Measurements from ENCODE around the gene ALOX5.

ALOX5 gene

DNA sequence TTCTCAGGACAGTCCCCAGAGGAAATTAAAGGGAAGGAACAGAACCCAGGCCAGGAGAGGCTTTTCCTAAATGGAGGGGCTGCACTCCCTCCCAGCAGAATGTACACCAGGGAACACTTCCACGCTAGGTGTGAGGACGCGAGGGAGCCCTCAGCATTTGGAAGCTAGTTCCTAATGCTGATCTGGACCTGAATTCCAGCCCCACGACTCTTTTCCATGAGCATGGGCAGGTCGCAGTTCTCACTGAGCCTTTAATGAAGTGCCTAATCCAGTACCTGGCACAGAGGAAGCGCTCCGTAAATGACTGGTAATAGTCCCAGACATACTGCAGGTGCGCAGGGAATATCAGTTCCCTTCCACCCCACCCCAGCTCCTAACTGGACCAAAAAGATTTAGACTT lies 1.1 kb downstream of the ALOX5 start:
- H3K9me3 ChIP-seq (ENCODE audit: control insufficient read depth, low read length) = no peaks in the 10 kb centered on the region
- H3K4me1 ChIP-seq (ENCODE audit: control insufficient read depth, insufficient read depth, low read length, poor library complexity, severe bottlenecking) = no peaks in the 10 kb centered on the region
- H3K4me3 ChIP-seq (ENCODE audit: extremely low read depth, insufficient read depth, low read length, poor library complexity, severe bottlenecking) = no peak overlapping the region
- no peak overlapping the region for H3K27ac ChIP-seq (ENCODE audit: low read depth, low read length, severe bottlenecking)
- H3K36me3 ChIP-seq (ENCODE audit: control insufficient read depth, insufficient read depth, low read length) = no peaks in the 10 kb centered on the region
- WGBS, 2 experiments (ENCODE audit: insufficient coverage in 2 of 2) = 85 to 89% methylated on average over 7 to 8 of the region's 8 CpGs

DNA sequence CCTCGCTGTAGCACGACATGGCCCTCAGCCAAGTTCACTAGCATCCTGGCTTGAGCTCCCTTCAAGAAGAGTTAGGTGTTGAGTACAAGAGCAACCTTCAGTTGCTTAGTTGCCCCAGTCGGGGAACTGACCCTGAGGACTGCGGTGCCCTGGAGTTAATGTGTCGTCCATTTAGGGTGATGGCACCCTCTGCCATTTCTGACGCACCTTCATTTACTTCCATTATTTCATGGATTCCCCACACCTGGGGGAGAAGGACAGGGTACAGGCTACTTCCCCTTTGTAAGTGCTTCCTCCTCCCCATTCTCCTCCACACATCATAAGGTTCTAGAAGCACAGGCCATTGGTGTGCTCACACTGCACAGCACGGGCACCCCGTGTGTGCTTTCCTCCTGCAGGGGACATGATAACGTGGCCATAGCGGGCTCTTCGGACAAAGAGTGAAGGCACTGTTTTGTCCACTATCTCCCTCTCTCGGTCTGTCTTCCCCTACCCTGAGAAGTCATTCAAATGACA lies 1.8 kb downstream of the ALOX5 start:
- Histone ChIP-seq H3K9me3 (ENCODE audit: control insufficient read depth, low read length) (no peaks in the 10 kb centered on the region), H3K36me3 (ENCODE audit: control insufficient read depth, insufficient read depth, low read length) (no peaks in the 10 kb centered on the region), H3K4me1 (ENCODE audit: control insufficient read depth, insufficient read depth, low read length, poor library complexity, severe bottlenecking) (no peaks in the 10 kb centered on the region), H3K4me3 (ENCODE audit: extremely low read depth, insufficient read depth, low read length, poor library complexity, severe bottlenecking) (no peak overlapping the region), H3K27ac (ENCODE audit: low read depth, low read length, severe bottlenecking) (no peak overlapping the region)
- 88 to 93% methylated on average over 10 to 11 of the region's 12 CpGs for WGBS, 2 experiments (ENCODE audit: insufficient coverage in 2 of 2)

DNA sequence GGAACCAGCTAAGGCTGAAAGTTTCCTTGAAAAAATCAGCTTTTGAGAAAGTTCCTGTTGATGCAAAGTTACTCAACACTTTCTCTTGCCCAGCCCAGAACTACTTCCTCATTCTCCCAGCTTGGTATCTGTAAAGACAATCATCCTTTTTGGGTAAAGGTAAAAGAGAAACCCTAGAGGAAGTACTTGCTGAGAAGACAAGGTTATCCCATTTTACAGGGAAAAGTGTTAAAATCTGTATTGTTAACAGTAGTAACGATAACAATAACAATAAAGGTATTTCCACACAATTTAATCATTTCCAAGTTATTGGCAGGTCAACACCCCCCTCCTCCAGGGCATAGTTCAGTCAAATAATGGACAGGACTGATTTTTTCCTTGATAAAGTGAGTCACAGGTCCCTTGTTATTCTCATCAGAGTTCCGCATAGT lies 2.4 kb downstream of the ALOX5 start:
- Histone ChIP-seq H3K36me3 (ENCODE audit: control insufficient read depth, insufficient read depth, low read length) (no peaks in the 10 kb centered on the region), H3K9me3 (ENCODE audit: control insufficient read depth, low read length) (no peaks in the 10 kb centered on the region), H3K27ac (ENCODE audit: low read depth, low read length, severe bottlenecking) (no peak overlapping the region), H3K4me1 (ENCODE audit: control insufficient read depth, insufficient read depth, low read length, poor library complexity, severe bottlenecking) (no peaks in the 10 kb centered on the region), H3K4me3 (ENCODE audit: extremely low read depth, insufficient read depth, low read length, poor library complexity, severe bottlenecking) (no peak overlapping the region)
- 92 to 100% methylated on average over 1 of the region's 2 CpGs for WGBS, 2 experiments (ENCODE audit: insufficient coverage in 2 of 2)

DNA sequence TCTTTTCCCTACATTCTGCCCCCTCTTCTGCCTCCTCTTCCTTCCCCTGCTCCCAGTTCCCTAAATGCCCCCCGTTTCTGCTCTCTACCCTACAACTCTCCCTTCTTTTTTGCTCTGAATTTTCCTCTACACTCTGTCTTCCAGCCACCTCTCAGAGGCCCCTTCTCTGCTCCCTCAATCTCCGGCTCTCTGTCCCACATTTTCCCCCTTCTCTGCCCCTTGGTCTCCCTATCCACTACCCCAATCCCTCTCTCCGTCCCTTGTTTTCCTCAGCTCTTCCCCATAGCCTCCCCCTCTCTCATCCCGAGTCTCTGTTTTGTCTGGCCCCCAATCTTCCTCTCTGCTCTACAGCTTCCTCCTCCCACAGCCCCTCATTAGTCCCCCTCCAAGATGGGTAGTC lies 3.3 kb downstream of the ALOX5 start:
- no peak overlapping the region for H3K4me3 ChIP-seq (ENCODE audit: extremely low read depth, insufficient read depth, low read length, poor library complexity, severe bottlenecking)
- no peaks in the 10 kb centered on the region for H3K4me1 ChIP-seq (ENCODE audit: control insufficient read depth, insufficient read depth, low read length, poor library complexity, severe bottlenecking)
- no peaks in the 10 kb centered on the region for H3K36me3 ChIP-seq (ENCODE audit: control insufficient read depth, insufficient read depth, low read length)
- H3K27ac ChIP-seq (ENCODE audit: low read depth, low read length, severe bottlenecking) = no peak overlapping the region
- 83 to 93% methylated on average over 2 to 4 of the region's 4 CpGs for WGBS, 2 experiments (ENCODE audit: insufficient coverage in 2 of 2)
- H3K9me3 ChIP-seq (ENCODE audit: control insufficient read depth, low read length) = no peaks in the 10 kb centered on the region

DNA sequence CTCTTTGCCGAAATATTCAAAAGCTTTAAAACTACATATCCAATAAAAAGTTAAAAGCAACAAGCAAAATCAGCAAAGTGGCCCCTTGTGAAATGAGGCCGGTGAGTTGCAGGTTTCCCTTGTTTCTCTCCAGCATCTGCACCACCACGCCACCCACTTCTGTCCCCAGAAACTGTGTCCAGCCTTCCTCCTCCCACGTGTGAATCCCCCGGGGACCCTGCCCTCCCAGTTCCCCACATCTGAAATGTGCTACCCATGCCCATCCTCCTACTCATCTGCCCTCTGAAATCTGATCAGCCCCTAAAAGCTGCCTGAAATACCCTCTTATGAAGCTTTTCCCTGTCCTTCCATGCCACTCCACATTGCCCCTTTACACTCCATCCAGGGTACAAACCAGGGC lies 3.8 kb downstream of the ALOX5 start:
- Histone ChIP-seq H3K27ac (ENCODE audit: low read depth, low read length, severe bottlenecking) (no peak overlapping the region), H3K4me3 (ENCODE audit: extremely low read depth, insufficient read depth, low read length, poor library complexity, severe bottlenecking) (no peak overlapping the region), H3K36me3 (ENCODE audit: control insufficient read depth, insufficient read depth, low read length) (no peaks in the 10 kb centered on the region), H3K9me3 (ENCODE audit: control insufficient read depth, low read length) (no peaks in the 10 kb centered on the region), H3K4me1 (ENCODE audit: control insufficient read depth, insufficient read depth, low read length, poor library complexity, severe bottlenecking) (no peaks in the 10 kb centered on the region)
- WGBS, 2 experiments (ENCODE audit: insufficient coverage in 2 of 2) = 86 to 100% methylated on average over 4 to 5 of the region's 5 CpGs

DNA sequence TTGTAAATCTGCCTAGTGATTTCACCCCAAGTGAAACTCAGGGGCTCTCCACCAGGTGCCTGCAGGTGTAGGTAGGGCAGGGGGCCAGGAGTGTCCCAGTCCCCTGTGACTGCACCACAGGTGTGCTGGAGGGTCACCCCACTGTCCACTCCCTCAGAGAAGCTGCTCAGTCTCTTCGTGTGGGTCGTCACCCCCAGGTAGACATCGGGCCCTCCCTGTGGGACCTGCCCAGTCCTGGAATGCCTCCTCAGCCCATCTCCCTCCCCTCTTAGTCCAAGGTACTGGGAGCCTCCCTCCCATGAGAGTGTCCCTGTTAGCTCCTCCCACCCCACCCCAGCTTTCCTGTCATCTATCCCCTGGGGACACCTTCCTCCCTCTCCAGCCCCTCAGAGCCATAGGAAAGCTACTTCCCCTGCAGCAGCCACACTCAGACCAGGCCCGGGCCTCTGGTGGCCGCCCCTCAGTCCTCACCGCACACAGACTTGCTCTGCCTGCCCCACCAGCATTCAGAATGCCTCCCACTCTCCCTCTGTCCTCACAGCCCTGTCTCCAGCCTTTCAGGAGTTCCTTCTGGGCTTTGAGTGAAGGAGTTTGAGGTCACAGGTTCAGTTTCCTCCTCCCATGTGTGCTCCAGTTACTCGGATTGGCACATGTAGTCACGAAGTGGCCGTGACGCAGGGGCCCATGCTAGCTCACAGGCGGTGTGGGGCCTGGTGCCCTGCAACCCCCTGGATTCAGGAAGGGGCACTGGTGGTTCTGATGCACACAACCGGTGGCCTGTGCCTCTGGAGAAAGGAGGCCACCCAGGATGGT lies 5.1 kb downstream of the ALOX5 start:
- Histone ChIP-seq H3K36me3 (ENCODE audit: control insufficient read depth, insufficient read depth, low read length) (no peaks in the 10 kb centered on the region), H3K9me3 (ENCODE audit: control insufficient read depth, low read length) (no peaks in the 10 kb centered on the region), H3K27ac (ENCODE audit: low read depth, low read length, severe bottlenecking) (no peak overlapping the region), H3K4me1 (ENCODE audit: control insufficient read depth, insufficient read depth, low read length, poor library complexity, severe bottlenecking) (no peaks in the 10 kb centered on the region), H3K4me3 (ENCODE audit: extremely low read depth, insufficient read depth, low read length, poor library complexity, severe bottlenecking) (no peak overlapping the region)
- WGBS, 2 experiments (ENCODE audit: insufficient coverage in 2 of 2) = 88 to 89% methylated on average over 11 to 12 of the region's 12 CpGs

DNA sequence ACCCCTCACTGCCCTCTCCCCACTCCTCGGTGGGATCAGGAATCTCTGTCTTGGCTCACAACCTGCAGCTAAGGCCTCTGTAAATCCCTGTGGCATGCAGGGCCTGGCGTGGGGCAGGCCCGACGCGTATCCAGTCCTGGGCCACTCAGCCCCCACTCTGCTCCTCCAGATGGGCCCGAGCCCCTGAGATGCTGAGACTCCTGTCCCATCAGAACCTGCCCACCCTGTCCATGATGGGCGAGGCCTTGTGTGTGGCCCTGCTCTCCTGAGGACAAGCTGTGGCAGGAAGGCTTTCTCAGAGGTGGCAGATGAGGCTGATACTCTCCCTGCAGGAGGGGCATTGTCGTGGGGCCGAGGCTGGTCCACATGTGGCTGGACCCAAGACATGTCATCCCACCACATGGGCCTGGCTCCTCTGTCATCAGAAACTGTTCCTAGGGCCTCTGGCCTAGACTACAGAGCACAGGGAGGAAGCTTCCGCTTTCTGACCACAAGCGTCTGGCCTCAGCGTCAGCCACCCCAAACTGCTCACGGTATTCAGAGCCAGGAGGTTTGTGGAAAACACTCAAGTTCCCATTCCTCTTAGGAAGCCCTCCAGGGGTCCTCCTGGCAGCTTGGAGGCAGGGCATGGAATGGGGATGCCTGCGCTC lies 6.0 kb downstream of the ALOX5 start:
- Histone ChIP-seq H3K4me1 (ENCODE audit: control insufficient read depth, insufficient read depth, low read length, poor library complexity, severe bottlenecking) (no peaks in the 10 kb centered on the region), H3K9me3 (ENCODE audit: control insufficient read depth, low read length) (no peaks in the 10 kb centered on the region), H3K36me3 (ENCODE audit: control insufficient read depth, insufficient read depth, low read length) (no peaks in the 10 kb centered on the region), H3K4me3 (ENCODE audit: extremely low read depth, insufficient read depth, low read length, poor library complexity, severe bottlenecking) (no peak overlapping the region), H3K27ac (ENCODE audit: low read depth, low read length, severe bottlenecking) (no peak overlapping the region)
- WGBS, 2 experiments (ENCODE audit: insufficient coverage in 2 of 2) = 90 to 92% methylated on average over 12 to 13 of the region's 14 CpGs

DNA sequence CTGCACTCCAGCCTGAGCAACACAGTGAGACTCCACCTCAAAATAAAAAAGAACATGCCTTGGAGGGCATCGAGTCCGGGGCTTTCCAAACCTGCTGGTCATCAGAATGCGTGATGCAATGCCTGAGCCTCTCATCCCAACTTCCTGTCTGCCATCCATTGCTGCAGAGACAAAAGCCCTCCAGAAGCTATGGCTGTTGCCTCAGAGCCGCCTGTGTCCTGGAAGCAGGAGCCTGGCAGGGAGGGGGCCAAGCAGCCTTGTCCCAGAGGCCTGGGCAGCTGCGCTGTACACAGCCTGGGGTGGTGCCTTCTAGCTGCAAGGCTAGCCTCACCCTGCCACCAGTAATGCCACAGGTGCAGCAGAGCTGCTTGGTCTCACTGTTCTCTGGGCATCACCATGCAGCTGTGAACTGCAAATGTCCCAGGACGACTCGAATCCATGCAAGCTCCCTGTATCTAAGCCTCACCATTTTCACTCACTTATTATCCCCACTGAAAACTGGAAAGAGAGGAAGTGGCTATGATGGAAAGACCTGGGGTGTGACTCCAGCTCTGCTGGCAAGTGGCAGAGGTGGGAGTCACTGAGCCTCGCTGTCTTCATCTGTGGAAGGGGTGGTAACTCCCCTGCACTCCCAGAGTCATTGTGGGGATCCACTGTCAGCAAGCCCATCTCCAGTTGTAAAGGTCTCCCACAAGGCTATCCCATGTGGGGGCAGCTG lies 7.0 kb downstream of the ALOX5 start:
- no peak overlapping the region for H3K27ac ChIP-seq (ENCODE audit: low read depth, low read length, severe bottlenecking)
- no peaks in the 10 kb centered on the region for H3K36me3 ChIP-seq (ENCODE audit: control insufficient read depth, insufficient read depth, low read length)
- 84 to 92% methylated on average over 5 to 6 of the region's 8 CpGs for WGBS, 2 experiments (ENCODE audit: insufficient coverage in 2 of 2)
- H3K9me3 ChIP-seq (ENCODE audit: control insufficient read depth, low read length) = no peaks in the 10 kb centered on the region
- H3K4me1 ChIP-seq (ENCODE audit: control insufficient read depth, insufficient read depth, low read length, poor library complexity, severe bottlenecking) = no peaks in the 10 kb centered on the region
- H3K4me3 ChIP-seq (ENCODE audit: extremely low read depth, insufficient read depth, low read length, poor library complexity, severe bottlenecking) = no peak overlapping the region

DNA sequence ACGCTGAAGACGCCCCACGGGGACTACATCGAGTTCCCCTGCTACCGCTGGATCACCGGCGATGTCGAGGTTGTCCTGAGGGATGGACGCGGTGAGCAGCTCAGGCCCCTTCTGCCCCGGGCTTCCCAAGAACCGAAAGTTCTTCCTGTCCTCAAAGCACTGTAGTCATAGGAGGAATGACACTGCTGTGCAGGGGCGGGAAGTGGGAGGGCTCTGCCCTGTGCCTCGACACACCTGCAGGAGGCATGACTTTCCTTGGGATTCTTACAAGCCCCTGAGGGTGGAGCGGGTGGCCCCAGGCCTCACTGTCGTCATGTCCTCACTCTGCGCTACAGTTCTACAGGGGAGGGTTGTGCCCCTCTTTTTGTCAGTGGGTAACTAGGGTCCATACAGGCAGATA lies 8.6 kb downstream of the ALOX5 start:
- Histone ChIP-seq H3K36me3 (ENCODE audit: control insufficient read depth, insufficient read depth, low read length) (no peaks in the 10 kb centered on the region), H3K4me3 (ENCODE audit: extremely low read depth, insufficient read depth, low read length, poor library complexity, severe bottlenecking) (no peak overlapping the region), H3K9me3 (ENCODE audit: control insufficient read depth, low read length) (no peaks in the 10 kb centered on the region), H3K4me1 (ENCODE audit: control insufficient read depth, insufficient read depth, low read length, poor library complexity, severe bottlenecking) (no peaks in the 10 kb centered on the region), H3K27ac (ENCODE audit: low read depth, low read length, severe bottlenecking) (no peak overlapping the region)
- WGBS, 2 experiments (ENCODE audit: insufficient coverage in 2 of 2) = 92% methylated on average over 15 to 17 of the region's 17 CpGs

DNA sequence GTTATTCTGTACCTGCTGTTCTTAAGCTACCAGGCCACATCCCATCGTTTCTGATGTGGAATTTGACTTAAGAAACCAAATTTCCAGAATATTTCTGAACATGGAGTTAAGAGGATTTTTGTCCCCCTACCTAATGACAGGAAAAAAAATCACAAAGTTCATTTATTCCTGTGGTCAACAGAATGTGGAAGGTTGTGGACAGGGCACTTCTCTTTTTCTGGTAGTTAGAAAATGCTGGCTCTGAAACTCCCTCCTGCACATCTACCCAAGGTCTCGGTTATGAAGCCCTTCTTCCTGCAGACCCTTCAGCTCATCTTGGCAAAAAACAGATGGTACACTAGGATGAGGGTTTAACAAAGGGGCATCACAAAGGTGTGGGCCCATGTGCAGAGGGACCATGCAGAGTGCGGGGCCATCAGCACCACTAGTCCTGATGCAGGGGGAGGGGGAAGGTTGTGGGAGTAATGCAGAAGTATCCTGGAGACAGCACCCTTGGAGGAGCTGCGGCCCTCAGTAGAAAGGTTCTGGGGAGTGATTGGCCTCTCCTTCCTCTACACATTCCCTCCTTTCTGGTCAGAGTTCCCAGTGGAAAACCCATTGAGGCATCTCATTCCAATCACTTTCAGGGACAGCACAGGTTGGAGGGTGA lies 9.8 kb downstream of the ALOX5 start:
- Histone ChIP-seq H3K36me3 (ENCODE audit: control insufficient read depth, insufficient read depth, low read length) (no peaks in the 10 kb centered on the region), H3K4me1 (ENCODE audit: control insufficient read depth, insufficient read depth, low read length, poor library complexity, severe bottlenecking) (no peaks in the 10 kb centered on the region), H3K4me3 (ENCODE audit: extremely low read depth, insufficient read depth, low read length, poor library complexity, severe bottlenecking) (no peak overlapping the region), H3K9me3 (ENCODE audit: control insufficient read depth, low read length) (no peaks in the 10 kb centered on the region), H3K27ac (ENCODE audit: low read depth, low read length, severe bottlenecking) (no peak overlapping the region)
- 83 to 88% methylated on average over 1 to 2 of the region's 4 CpGs for WGBS, 2 experiments (ENCODE audit: insufficient coverage in 2 of 2)
